ENCODE measurements around the gene DGCR8. TPM values are rescaled to one million over a fixed set of nuclear protein-coding genes. Genes with fewer than 3 reads are reported as not detected.

DGCR8 gene
- total and polyA plus RNA-seq, 2 experiments from 2014 or later, result 14.0 to 28.7 TPM

GRCh38 chr22:20034143-20034542 lies 45.9 kb upstream of the DGCR8 start:
- H3K4me3 ChIP-seq, result no peak overlapping the region
- H3K4me1 ChIP-seq (ENCODE audit: insufficient read depth), result no peaks in the 10 kb centered on the region
- no peaks in the 10 kb centered on the region for H3K9me2 ChIP-seq (ENCODE audit: insufficient read depth)
- no peak overlapping the region for H2AFZ ChIP-seq
- H3K27ac ChIP-seq, result no peak overlapping the region
- H3K9ac ChIP-seq, result no peak overlapping the region
- TF ChIP-seq EZH2 (IDR thresholded peaks at IDR 0.05; ENCODE audit: insufficient read depth, poor library complexity, severe bottlenecking), result no peak
- TF ChIP-seq EZH2phosphoT487 (IDR thresholded peaks at IDR 0.05; ENCODE audit: insufficient read depth, low read depth), result no peak
- no peak overlapping the region for H3K4me2 ChIP-seq (ENCODE audit: unreplicated experiment)
- H3F3A ChIP-seq (ENCODE audit: insufficient read depth), result no peaks in the 10 kb centered on the region
- in situ Hi-C loops (cut with MboI), result no loop called here
- no peaks in the 10 kb centered on the region for H3K36me3 ChIP-seq (ENCODE audit: low read depth)
- no peaks in the 10 kb centered on the region for H4K20me1 ChIP-seq (ENCODE audit: insufficient read depth)
- no peaks in the 10 kb centered on the region for H3K27me3 ChIP-seq (replicated peaks; ENCODE audit: insufficient read depth)
- WGBS, 2 experiments (ENCODE audit: low coverage in 1 of 2, low lambda C conversion rate in 2 of 2, missing lambda C conversion rate in 2 of 2), result 72 to 73% methylated on average over 5 of the region's 5 CpGs
- peak; percentile 9 for DNase-seq
- no peaks in the 10 kb centered on the region for H3K9me3 ChIP-seq (ENCODE audit: low read depth)
- H3K79me2 ChIP-seq (ENCODE audit: insufficient read depth), result peaks cover 42% of the 10 kb centered on the region

GRCh38 chr22:20035375-20036083 lies 44.5 kb upstream of the DGCR8 start:
- no peak overlapping the region for H2AFZ ChIP-seq
- in situ Hi-C loops (cut with MboI), result no loop called here
- peaks cover 41% of the 10 kb centered on the region for H3K79me2 ChIP-seq (ENCODE audit: insufficient read depth)
- WGBS, 2 experiments (ENCODE audit: low coverage in 1 of 2, low lambda C conversion rate in 2 of 2, missing lambda C conversion rate in 2 of 2), result 81 to 85% methylated on average over 16 of the region's 16 CpGs
- no peaks in the 10 kb centered on the region for H4K20me1 ChIP-seq (ENCODE audit: insufficient read depth)
- H3F3A ChIP-seq (ENCODE audit: insufficient read depth), result no peaks in the 10 kb centered on the region
- no peak overlapping the region for H3K4me2 ChIP-seq (ENCODE audit: unreplicated experiment)
- no peak for DNase-seq
- no peaks in the 10 kb centered on the region for H3K4me1 ChIP-seq (ENCODE audit: insufficient read depth)
- no peak for TF ChIP-seq EZH2 (IDR thresholded peaks at IDR 0.05; ENCODE audit: insufficient read depth, poor library complexity, severe bottlenecking)
- no peak for TF ChIP-seq EZH2phosphoT487 (IDR thresholded peaks at IDR 0.05; ENCODE audit: insufficient read depth, low read depth)
- H3K9me2 ChIP-seq (ENCODE audit: insufficient read depth), result no peaks in the 10 kb centered on the region
- no peaks in the 10 kb centered on the region for H3K36me3 ChIP-seq (ENCODE audit: low read depth)
- H3K27ac ChIP-seq, result no peak overlapping the region
- no peak overlapping the region for H3K4me3 ChIP-seq
- H3K27me3 ChIP-seq (replicated peaks; ENCODE audit: insufficient read depth), result no peaks in the 10 kb centered on the region
- H3K9ac ChIP-seq, result no peak overlapping the region
- no peaks in the 10 kb centered on the region for H3K9me3 ChIP-seq (ENCODE audit: low read depth)

GRCh38 chr22:20036084-20036482 lies 44.0 kb upstream of the DGCR8 start:
- no peaks in the 10 kb centered on the region for H3K27me3 ChIP-seq (replicated peaks; ENCODE audit: insufficient read depth)
- H3F3A ChIP-seq (ENCODE audit: insufficient read depth), result no peaks in the 10 kb centered on the region
- H3K36me3 ChIP-seq (ENCODE audit: low read depth), result no peaks in the 10 kb centered on the region
- no peaks in the 10 kb centered on the region for H3K9me3 ChIP-seq (ENCODE audit: low read depth)
- DNase-seq, result no peak
- in situ Hi-C loops (cut with MboI), result no loop called here
- WGBS, 2 experiments (ENCODE audit: low coverage in 1 of 2, low lambda C conversion rate in 2 of 2, missing lambda C conversion rate in 2 of 2), result 96 to 97% methylated on average over 10 of the region's 10 CpGs
- no peak overlapping the region for H2AFZ ChIP-seq
- no peak overlapping the region for H3K4me2 ChIP-seq (ENCODE audit: unreplicated experiment)
- peaks cover 36% of the 10 kb centered on the region for H3K79me2 ChIP-seq (ENCODE audit: insufficient read depth)
- TF ChIP-seq EZH2phosphoT487 (IDR thresholded peaks at IDR 0.05; ENCODE audit: insufficient read depth, low read depth), result no peak
- no peak for TF ChIP-seq EZH2 (IDR thresholded peaks at IDR 0.05; ENCODE audit: insufficient read depth, poor library complexity, severe bottlenecking)
- H3K27ac ChIP-seq, result no peak overlapping the region
- H3K4me3 ChIP-seq, result no peak overlapping the region
- H3K9me2 ChIP-seq (ENCODE audit: insufficient read depth), result no peaks in the 10 kb centered on the region
- H4K20me1 ChIP-seq (ENCODE audit: insufficient read depth), result no peaks in the 10 kb centered on the region
- no peaks in the 10 kb centered on the region for H3K4me1 ChIP-seq (ENCODE audit: insufficient read depth)
- no peak overlapping the region for H3K9ac ChIP-seq

- no peak for DNase-seq
- no peaks in the 10 kb centered on the region for H3K36me3 ChIP-seq (ENCODE audit: low read depth)
- H3F3A ChIP-seq (ENCODE audit: insufficient read depth), result no peaks in the 10 kb centered on the region
- H3K9me2 ChIP-seq (ENCODE audit: insufficient read depth), result no peaks in the 10 kb centered on the region
- H3K9me3 ChIP-seq (ENCODE audit: low read depth), result no peaks in the 10 kb centered on the region
- in situ Hi-C loops (cut with MboI), result no loop called here
- no peaks in the 10 kb centered on the region for H3K27me3 ChIP-seq (replicated peaks; ENCODE audit: insufficient read depth)
- H3K27ac ChIP-seq, result no peak overlapping the region
- H2AFZ ChIP-seq, result no peak overlapping the region
- no peak overlapping the region for H3K9ac ChIP-seq
- TF ChIP-seq EZH2 (IDR thresholded peaks at IDR 0.05; ENCODE audit: insufficient read depth, poor library complexity, severe bottlenecking), result no peak
- no peak overlapping the region for H3K4me3 ChIP-seq
- WGBS, 2 experiments (ENCODE audit: low coverage in 1 of 2, low lambda C conversion rate in 2 of 2, missing lambda C conversion rate in 2 of 2), result 97 to 98% methylated on average over 25 of the region's 25 CpGs
- H3K4me2 ChIP-seq (ENCODE audit: unreplicated experiment), result no peak overlapping the region
- H4K20me1 ChIP-seq (ENCODE audit: insufficient read depth), result no peaks in the 10 kb centered on the region
- H3K4me1 ChIP-seq (ENCODE audit: insufficient read depth), result no peaks in the 10 kb centered on the region
- H3K79me2 ChIP-seq (ENCODE audit: insufficient read depth), result peaks cover 31% of the 10 kb centered on the region
These were observed 43.3 kb upstream of the DGCR8 start for GRCh38 chr22:20036535-20037392.

Measured in GM23248 (cell line).